K562 (cell line): ENCODE measurements around the gene RUVBL2. TPM values are rescaled to one million over a fixed set of nuclear protein-coding genes. Genes with fewer than 3 reads are reported as not detected.

Source experiments
- ATAC-seq: fragments of 200-7000 bp; cut with Tn5 transposase; 3 replicates; pipeline ENCODE4 v1.9.1; 2020; ENCODE audit warnings: moderate library complexity
- BruUV-seq: library from RNA; stranded (reverse); fragments of 400-500 nt; replicated peaks from 2 replicates; lab custom pipeline; 2021; lab: Mats Ljungman, UMichigan
- CTCF ChIA-PET: fragments of 300-600 bp; formaldehyde crosslinking; extraction: SDS; loops from one replicate; lab custom pipeline; 2021; ENCODE audit warnings: low intra/inter-chr PET ratio; lab: Yijun Ruan, JAX
- POLR2A ChIA-PET: fragments of 300-600, 350-650 bp; sonication (Branson Sonifier 250); formaldehyde crosslinking; extraction: SDS; loops from one replicate; lab custom pipeline; 2021; ENCODE audit warnings: antibody characterized with exemption, inconsistent platforms; lab: Yijun Ruan, JAX
- DNase-seq, 4 experiments: peaks; one replicate each; pipeline versions ENCODE4 v3.0.0 to v3.0.0-alpha.2; 2011 to 2018; ENCODE audit warnings: low spot score in 3 of 4, mixed read lengths in 3 of 4; ENCODE audit errors: extremely low read depth in 1 of 4
- FAIRE-seq: peaks from 2 replicates; lab custom pipeline; 2011; peaks lifted over from hg19 to GRCh38; lab: Jason Lieb, UNC
- H2AFZ ChIP-seq: 2 replicates; pipeline ENCODE4 v1.6.0; 2011; ENCODE audit warnings: low read depth, low read length, control low read depth, inconsistent platforms
- H3K27ac ChIP-seq: fragments of 200-600 bp; 3 replicates; pipeline ENCODE4 v1.8.0; 2011; ENCODE audit warnings: low read depth, mild to moderate bottlenecking, control low read depth, inconsistent platforms, low read length, moderate library complexity, mixed read lengths; ENCODE audit errors: extremely low read depth
- H3K27me3 ChIP-seq, 2 experiments: fragments of 300-600 bp in 1 of 2; 2 replicates in 1 of 2; 3 replicates in 1 of 2; pipeline versions ENCODE4 v1.6.0 to v1.8.0; 2011; ENCODE audit warnings: inconsistent platforms in 2 of 2, low read length in 2 of 2, mild to moderate bottlenecking in 1 of 2, mixed read lengths in 1 of 2, moderate library complexity in 1 of 2; ENCODE audit not compliant: control insufficient read depth in 2 of 2, insufficient read depth in 2 of 2
- H3K36me3 ChIP-seq: fragments of 300-600 bp; 3 replicates; pipeline ENCODE4 v1.8.0; 2011; ENCODE audit warnings: mild to moderate bottlenecking, low read length, inconsistent platforms; ENCODE audit not compliant: control insufficient read depth, insufficient read depth
- H3K4me1 ChIP-seq, 2 experiments: fragments of 200-600 bp in 1 of 2; replicated peaks in 1 of 2; 2 replicates in 1 of 2; 3 replicates in 1 of 2; pipeline versions ENCODE4 v1.5.1 to v1.8.0; 2011; ENCODE audit warnings: inconsistent platforms in 2 of 2, low read length in 2 of 2, mild to moderate bottlenecking in 1 of 2, mixed read lengths in 1 of 2, moderate library complexity in 1 of 2; ENCODE audit not compliant: control insufficient read depth in 2 of 2, insufficient read depth in 2 of 2
- H3K4me2 ChIP-seq: 2 replicates; pipeline ENCODE4 v1.6.1; 2011; ENCODE audit warnings: low read length, control low read depth, inconsistent platforms, mixed read lengths; ENCODE audit not compliant: insufficient read depth
- H3K4me3 ChIP-seq: fragments of 200-600 bp; sonication (generic), shearing (Covaris generic); 2 replicates; pipeline ENCODE4 v1.5.1; 2016; ENCODE audit warnings: control low read depth, inconsistent platforms
- H3K79me2 ChIP-seq: fragments of 200-600 bp; 3 replicates; pipeline ENCODE4 v1.8.0; 2011; ENCODE audit warnings: low read length, inconsistent platforms; ENCODE audit not compliant: control insufficient read depth, insufficient read depth
- H3K9ac ChIP-seq, 2 experiments: 2 replicates each; pipeline versions ENCODE4 v1.6.0 to v1.6.1; 2011; ENCODE audit warnings: low read depth in 2 of 2, low read length in 2 of 2, control low read depth in 1 of 2, inconsistent platforms in 1 of 2, mild to moderate bottlenecking in 1 of 2, mixed read lengths in 1 of 2; ENCODE audit not compliant: insufficient read depth in 1 of 2
- H3K9me1 ChIP-seq: one replicate; pipeline ENCODE4 v1.6.0; 2011; ENCODE audit warnings: inconsistent platforms, mild to moderate bottlenecking, low read length, moderate library complexity; ENCODE audit not compliant: control insufficient read depth, insufficient read depth
- H3K9me3 ChIP-seq: replicated peaks from 2 replicates; pipeline ENCODE4 v1.5.1; 2011; ENCODE audit warnings: low read depth, low read length, inconsistent platforms; ENCODE audit not compliant: control insufficient read depth, insufficient read depth
- H4K20me1 ChIP-seq: replicated peaks from 2 replicates; pipeline ENCODE4 v1.6.1; 2011; ENCODE audit warnings: low read length, inconsistent platforms, mixed read lengths; ENCODE audit not compliant: control insufficient read depth, insufficient read depth
- ARID1B ChIP-seq: fragments of 450-650 bp; IDR thresholded peaks from 2 replicates; pipeline ENCODE4 v1.6.1; 2016; ENCODE audit warnings: antibody characterized with exemption, mild to moderate bottlenecking, inconsistent platforms
- COPS2 ChIP-seq: fragments of 450-650 bp; conservative IDR thresholded peaks from 2 replicates; pipeline ENCODE4 v1.6.1; 2016; ENCODE audit warnings: mild to moderate bottlenecking, moderate library complexity
- GABPB2 ChIP-seq: fragments of 250-450 bp; sonication (Bioruptor Pico); conservative IDR thresholded peaks from 2 replicates; pipeline ENCODE4 v1.5.1; 2021; ENCODE audit warnings: mild to moderate bottlenecking
- GATAD2B ChIP-seq: fragments of 450-650 bp; IDR thresholded peaks from 2 replicates; pipeline ENCODE4 v1.6.1; 2017; ENCODE audit warnings: mild to moderate bottlenecking, borderline replicate concordance
- HDAC1 ChIP-seq, 2 experiments: fragments of 450-650 bp; IDR thresholded peaks; 2 replicates each; pipeline ENCODE4 v1.6.1; 2016 to 2017; ENCODE audit warnings: inconsistent platforms in 1 of 2, mild to moderate bottlenecking in 1 of 2, moderate library complexity in 1 of 2
- MECOM ChIP-seq: fragments of 250-450 bp; sonication (Bioruptor Pico); IDR thresholded peaks from 2 replicates; pipeline ENCODE4 v1.8.0; 2022; ENCODE audit warnings: inconsistent platforms
- MEIS2 ChIP-seq: fragments of 450-650 bp; IDR thresholded peaks from 2 replicates; pipeline ENCODE4 v1.6.1; 2014; ENCODE audit warnings: mild to moderate bottlenecking; ENCODE audit not compliant: partially characterized antibody
- NCOA2 ChIP-seq, 2 experiments: fragments of 450-650 bp; IDR thresholded peaks; 2 replicates each; pipeline ENCODE4 v1.6.1; 2018; ENCODE audit warnings: mild to moderate bottlenecking in 2 of 2, moderate library complexity in 1 of 2; ENCODE audit not compliant: partially characterized antibody in 2 of 2
- NR2F6 ChIP-seq: fragments of 450-650 bp; formaldehyde crosslinking; IDR thresholded peaks from 2 replicates; pipeline ENCODE4 v1.4.0; 2020; ENCODE audit warnings: mild to moderate bottlenecking
- PHF20 ChIP-seq: fragments of 450-650 bp; IDR thresholded peaks from 2 replicates; pipeline ENCODE4 v1.6.1; 2018; ENCODE audit not compliant: partially characterized antibody
- PHF8 ChIP-seq: fragments of 200-600 bp; sonication (generic); IDR thresholded peaks from 2 replicates; pipeline ENCODE4 v1.6.1; 2012; ENCODE audit warnings: mixed run types, mild to moderate bottlenecking, inconsistent platforms, low read length, moderate library complexity, borderline replicate concordance
- SRSF3 ChIP-seq: fragments of 200-400 bp; formaldehyde crosslinking; IDR thresholded peaks from 2 replicates; pipeline ENCODE4 v1.6.1; 2016; ENCODE audit warnings: mild to moderate bottlenecking, low read length, moderate library complexity; ENCODE audit not compliant: insufficient read depth
- TAF15 ChIP-seq: fragments of 200-400 bp; formaldehyde crosslinking; IDR thresholded peaks from 2 replicates; pipeline ENCODE4 v1.6.1; 2017; ENCODE audit warnings: mild to moderate bottlenecking, low read depth, low read length, moderate library complexity
- TRIM28 ChIP-seq: fragments of 450-650 bp; IDR thresholded peaks from 2 replicates; pipeline ENCODE4 v1.6.1; 2017
- ZFP1 ChIP-seq: fragments of 450-650 bp; formaldehyde crosslinking; IDR thresholded peaks from 2 replicates; pipeline ENCODE4 v1.4.0; 2020; ENCODE audit warnings: mild to moderate bottlenecking, mixed read lengths
- ZNF589 ChIP-seq: fragments of 200-800 bp; sonication (Bioruptor generic); IDR thresholded peaks from 2 replicates; pipeline ENCODE4 v1.6.1; 2016; ENCODE audit warnings: low read depth, missing genetic modification characterization, missing compliant biosample characterization
- WGBS: fragments of 100-300 bp; shearing (Covaris generic); methylation state at CpG from one replicate; pipeline ENCODE4 v1.1.6; 2016; ENCODE audit warnings: low coverage, mixed read lengths; ENCODE audit not compliant: insufficient coverage; ENCODE audit errors: missing lambda C conversion rate; 5-methylcytosine and 5-hydroxymethylcytosine counted together
- in situ Hi-C: fragments of 300-500 bp; cut with MboI; formaldehyde crosslinking; loops from 4 replicates; pipeline ENCODE4 v1.15.0; 2018; ENCODE audit warnings: inconsistent platforms, mixed read lengths
- intact Hi-C: fragments of 100-400 bp; cut with micrococcal nuclease; formaldehyde crosslinking; loops from 2 replicates; pipeline ENCODE4 v1.14.2; 2022
- polyA plus RNA-seq, 8 experiments: library from polyadenylated mRNA; depleted of rRNA in 4 of 8; stranded (reverse) in 5 of 8; unstranded in 3 of 8; fragments of >200 nt; fragmentation: Nextera tagmentation in 2 of 8; fragmentation: Illumina TruSeq in 1 of 8; extraction: Ambion mirVana in 2 of 8; extraction: Trizol in 1 of 8; gene quantifications; 2 replicates each; pipeline versions ENCODE4 v1.2.1 to v1.2.3, GENCODE V29; 2011 to 2014; ENCODE audit warnings: inconsistent platforms in 1 of 8, missing spikeins in 1 of 8
- total RNA-seq, 7 experiments: library from RNA; depleted of rRNA in 6 of 7; stranded (reverse); fragments of >200 nt in 6 of 7; fragmentation: Illumina TruSeq in 2 of 7; extraction: Trizol in 2 of 7; gene quantifications; 2 replicates each; pipeline versions ENCODE4 v1.2.1 to v1.2.3, GENCODE V29; 2011 to 2021; ENCODE audit warnings: low replicate concordance in 1 of 7
- TF ChIP-seq, protein P1 (sequence below): fragments of 250-450 bp; sonication (Bioruptor Pico); IDR thresholded peaks from 2 replicates; pipeline ENCODE4 v1.9.0; 2021; ENCODE audit warnings: mild to moderate bottlenecking, inconsistent platforms
- TF ChIP-seq, protein P2 (sequence below): sonication (generic); formaldehyde crosslinking; IDR thresholded peaks from 2 replicates; pipeline ENCODE4 v1.8.1; 2023; ENCODE audit warnings: mild to moderate bottlenecking, missing genetic modification reagents

Gene RUVBL2
- total and polyA plus RNA-seq, 9 of the 15 experiments (the other 6 are each of a cell fraction or from before 2014, with no cell fraction given) = 71.4 to 453 (median 237) TPM

DNA sequence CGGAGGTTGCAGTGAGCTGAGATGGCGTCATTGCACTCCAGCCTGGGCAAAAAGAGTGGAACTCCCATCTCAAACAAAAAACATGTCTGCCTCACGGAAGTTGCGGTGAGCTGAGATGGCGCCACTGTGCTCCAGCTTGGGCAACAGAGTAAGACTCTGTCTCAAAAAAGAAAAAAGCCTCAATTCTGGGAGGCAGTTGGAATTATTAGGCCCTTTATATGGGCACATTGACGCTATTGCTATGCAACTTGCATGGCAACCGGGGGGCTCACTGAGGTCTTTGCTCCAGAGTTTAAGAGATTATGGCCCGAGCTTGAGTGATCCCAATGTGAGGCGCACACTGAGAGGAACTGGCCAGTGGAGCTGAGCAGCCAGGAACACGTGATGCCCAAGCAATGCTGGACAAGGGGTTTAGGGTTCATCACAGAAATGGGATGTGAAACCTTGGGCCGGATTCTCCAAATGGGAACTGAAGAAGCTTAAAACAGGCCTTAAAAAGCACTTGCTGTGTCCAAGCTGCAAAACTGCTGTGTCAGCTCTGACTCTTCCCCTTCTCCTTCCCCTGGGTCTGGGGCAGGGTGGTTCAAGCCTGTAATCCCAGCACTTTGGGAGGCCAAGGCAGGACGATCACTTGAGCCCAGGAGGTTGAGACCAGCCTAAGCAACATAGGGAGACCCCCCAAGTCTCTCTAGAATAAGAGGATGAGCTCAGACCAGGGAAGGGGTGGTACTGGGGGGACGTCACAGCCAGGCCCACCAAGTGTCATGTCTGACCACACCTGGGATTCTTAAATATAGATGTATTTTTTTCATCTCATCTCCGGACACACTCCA is 26.1 kb upstream of the RUVBL2 start:
- H2AFZ ChIP-seq = no peak overlapping the region
- WGBS = 19% methylated on average over 14 of the region's 14 CpGs
- H3K4me1 ChIP-seq = peaks cover 32 to 54% of the 10 kb centered on the region in 2 experiments
- intact Hi-C loops = loop anchor here (1.0 to 5.0 kb wide), 3 partner anchors 35 to 94 kb away; partner anchors contain the start of genes DHDH and NUCB1
- H3K27me3 ChIP-seq = no peaks in the 10 kb centered on the region
- in situ Hi-C loops = loop anchor here (10.0 kb wide), 1 partner anchor 93 kb away; the partner anchor contains the start of gene PPP1R15A
- H3K4me3 ChIP-seq = peak overlapping the region; percentile 70
- H3K79me2 ChIP-seq = peaks cover 47% of the 10 kb centered on the region
- H3K27ac ChIP-seq = peak overlapping the region; percentile 82
- BruUV-seq = no TSS peak
- peak; percentile 11 for ATAC-seq
- peak overlapping the region; percentile 90 to 91; a peak in 3 of 4 replicates for H3K9ac ChIP-seq
- ChIA-PET CTCF (interaction anchor here (0.6 kb wide), 1 partner anchor 333 kb away, joined by 3 read pairs; no protein-coding TSS in a partner anchor), POLR2A (interaction anchor here (0.6 to 14.5 kb wide), 39 partner anchors 8 to 567 kb away, joined by 3 to 439 read pairs (median 6); partner anchors contain the start of genes BAX, BCAT2, DHDH and GYS1)
- peak in 1 of 4 experiments; percentile 80 for DNase-seq
- H3K36me3 ChIP-seq = peaks cover 56% of the 10 kb centered on the region
- H3K9me1 ChIP-seq = no peaks in the 10 kb centered on the region
- FAIRE-seq = peak; percentile 73
- H3K4me2 ChIP-seq = peak overlapping the region; percentile 99
- peaks cover 21% of the 10 kb centered on the region for H4K20me1 ChIP-seq
- no peaks in the 10 kb centered on the region for H3K9me3 ChIP-seq
- TF ChIP-seq ZNF589 (CRISPR knock-in tag) (no peak), MEIS2 (no peak), TAF15 (peak; percentile 67; the same call in 1 of the 2 replicates), TRIM28 (no peak; the same call in 1 of the 2 replicates), ZFP1 (peak; percentile 10; the same call in 1 of the 2 replicates), SRSF3 (no peak), PHF20 (no peak), GABPB2 (peak; percentile 27; the same call in 1 of the 2 replicates), PHF8 (peak; percentile 25; the same call in 1 of the 2 replicates), NCOA2 (IDR thresholded peaks at IDR 0.05; ENCODE audit: partially characterized antibody in 2 of 2) (no peak), ARID1B (no peak), GATAD2B (no peak; the same call in 1 of the 2 replicates), HDAC1 (IDR thresholded peaks at IDR 0.05) (no peak), MECOM (CRISPR knock-in tag) (0 out of 2 replicates have a peak, but pooled peaks have one; percentile 31), COPS2 (no peak), NR2F6 (CRISPR knock-in tag) (no peak)
- TF ChIP-seq, protein P1, sequence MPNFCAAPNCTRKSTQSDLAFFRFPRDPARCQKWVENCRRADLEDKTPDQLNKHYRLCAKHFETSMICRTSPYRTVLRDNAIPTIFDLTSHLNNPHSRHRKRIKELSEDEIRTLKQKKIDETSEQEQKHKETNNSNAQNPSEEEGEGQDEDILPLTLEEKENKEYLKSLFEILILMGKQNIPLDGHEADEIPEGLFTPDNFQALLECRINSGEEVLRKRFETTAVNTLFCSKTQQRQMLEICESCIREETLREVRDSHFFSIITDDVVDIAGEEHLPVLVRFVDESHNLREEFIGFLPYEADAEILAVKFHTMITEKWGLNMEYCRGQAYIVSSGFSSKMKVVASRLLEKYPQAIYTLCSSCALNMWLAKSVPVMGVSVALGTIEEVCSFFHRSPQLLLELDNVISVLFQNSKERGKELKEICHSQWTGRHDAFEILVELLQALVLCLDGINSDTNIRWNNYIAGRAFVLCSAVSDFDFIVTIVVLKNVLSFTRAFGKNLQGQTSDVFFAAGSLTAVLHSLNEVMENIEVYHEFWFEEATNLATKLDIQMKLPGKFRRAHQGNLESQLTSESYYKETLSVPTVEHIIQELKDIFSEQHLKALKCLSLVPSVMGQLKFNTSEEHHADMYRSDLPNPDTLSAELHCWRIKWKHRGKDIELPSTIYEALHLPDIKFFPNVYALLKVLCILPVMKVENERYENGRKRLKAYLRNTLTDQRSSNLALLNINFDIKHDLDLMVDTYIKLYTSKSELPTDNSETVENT (CRISPR knock-in tag) = no peak
- TF ChIP-seq, protein P2, sequence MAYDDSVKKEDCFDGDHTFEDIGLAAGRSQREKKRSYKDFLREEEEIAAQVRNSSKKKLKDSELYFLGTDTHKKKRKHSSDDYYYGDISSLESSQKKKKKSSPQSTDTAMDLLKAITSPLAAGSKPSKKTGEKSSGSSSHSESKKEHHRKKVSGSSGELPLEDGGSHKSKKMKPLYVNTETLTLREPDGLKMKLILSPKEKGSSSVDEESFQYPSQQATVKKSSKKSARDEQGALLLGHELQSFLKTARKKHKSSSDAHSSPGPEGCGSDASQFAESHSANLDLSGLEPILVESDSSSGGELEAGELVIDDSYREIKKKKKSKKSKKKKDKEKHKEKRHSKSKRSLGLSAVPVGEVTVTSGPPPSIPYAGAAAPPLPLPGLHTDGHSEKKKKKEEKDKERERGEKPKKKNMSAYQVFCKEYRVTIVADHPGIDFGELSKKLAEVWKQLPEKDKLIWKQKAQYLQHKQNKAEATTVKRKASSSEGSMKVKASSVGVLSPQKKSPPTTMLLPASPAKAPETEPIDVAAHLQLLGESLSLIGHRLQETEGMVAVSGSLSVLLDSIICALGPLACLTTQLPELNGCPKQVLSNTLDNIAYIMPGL = no peak
